Heart right ventricle (tissue), 16 donors: ENCODE data around the gene RUNX1. TPM values are rescaled to one million over a fixed set of nuclear protein-coding genes. Genes with fewer than 3 reads are reported as not detected.

ENCODE experiments used
- ATAC-seq, 8 donors: fragments of 200-7000 bp; cut with Tn5 transposase; one replicate each; pipeline ENCODE4 v1.9.1; 2020; ENCODE audit warnings: mild to moderate bottlenecking in 8 of 8, moderate library complexity in 8 of 8, moderate number of reproducible peaks in 1 of 8
- DNase-seq, 2 donors: peaks; one replicate each; pipeline ENCODE4 v3.0.0-alpha.2; 2020
- H3K27ac ChIP-seq, 10 donors: fragments of 200-600 bp; sonication (generic) in 2 of 10; one replicate each; pipeline versions ENCODE4 v1.5.0 to v1.8.0; 2020 to 2022; ENCODE audit warnings: mild to moderate bottlenecking in 3 of 10
- H3K27me3 ChIP-seq, 7 donors: fragments of 200-600 bp; one replicate each; pipeline ENCODE4 v1.8.0; 2021 to 2022; ENCODE audit warnings: mild to moderate bottlenecking in 2 of 7
- H3K36me3 ChIP-seq, 9 donors: fragments of 200-600 bp; sonication (generic) in 1 of 9; one replicate each; pipeline versions ENCODE4 v1.5.0 to v1.8.0; 2020 to 2022; ENCODE audit warnings: mild to moderate bottlenecking in 2 of 9
- H3K4me1 ChIP-seq, 9 donors: fragments of 200-600 bp; sonication (generic) in 1 of 9; one replicate each; pipeline versions ENCODE4 v1.5.0 to v1.8.0; 2020 to 2022; ENCODE audit warnings: mild to moderate bottlenecking in 4 of 9
- H3K4me3 ChIP-seq, 10 donors: fragments of 200-600 bp; sonication (generic) in 2 of 10; one replicate each; pipeline versions ENCODE4 v1.5.0 to v1.8.0; 2020 to 2022; ENCODE audit warnings: mild to moderate bottlenecking in 7 of 10, moderate library complexity in 2 of 10
- H3K9me3 ChIP-seq, 11 donors: fragments of 200-600 bp in 10 of 11; sonication (generic) in 2 of 11; one replicate each; pipeline versions ENCODE4 v1.5.0 to v1.8.0; 2013 to 2022; ENCODE audit warnings: mild to moderate bottlenecking in 2 of 11, control low read depth in 1 of 11, moderate library complexity in 1 of 11
- WGBS, 2 donors: extraction: QIAGEN DNeasy Blood & Tissue Kit; methylation state at CpG; one replicate each; pipeline ENCODE4 v1.1.7; 2013; ENCODE audit warnings: inconsistent platforms in 1 of 2; 5-methylcytosine and 5-hydroxymethylcytosine counted together
- intact Hi-C, 10 donors: fragments of 100-400 bp; cut with DNase I; formaldehyde crosslinking; loops; one replicate each; pipeline versions ENCODE4 v1.11.1 to v1.14.2; 2022
- polyA plus RNA-seq, 2 donors: library from polyadenylated mRNA; stranded (reverse); fragments of 200-250 nt; gene quantifications; one replicate each; pipeline ENCODE4 v1.2.3, GENCODE V29; 2013
- total RNA-seq, 10 donors: library from RNA; stranded (reverse); fragmentation: NEBNext Ultra II Directional in 3 of 10; extraction: Animal tissue kit (Norgen Biotek cat#: 25700) in 3 of 10; gene quantifications; one replicate each; pipeline versions ENCODE4 v1.2.1 to v1.2.4, GENCODE V29; 2021 to 2023
- TF ChIP-seq, protein P1 (sequence below), 9 donors: fragments of 200-600 bp; sonication (generic) in 2 of 9; IDR thresholded peaks; one replicate each; pipeline versions ENCODE4 v1.5.0 to v1.8.0; 2021 to 2022; ENCODE audit warnings: antibody characterized with exemption in 9 of 9, mild to moderate bottlenecking in 5 of 9, moderate library complexity in 1 of 9
- donor health status: Arrhythmogenic right ventricular cardiomyopathy.
- donor health status: ischemic (EF 13 %, LVEDD 7.1; RV severe dilation, severe dysfunction).
- donor health status: healthy with polysubstance abuse.
- donor health status: DM: no; HTN: yes; CAD: no.
- donor health status: DM: no; HTN: no; CAD: no.
- donor health status: ischemic (EF 25% LVEDD 6.9; RV normal size, moderate dysfunction).
- donor health status: ischemic (EF 25% LVEDD 5.7; RV mildly dilated, moderate dysfunction).
- donor health status: healthy.
- donor health status: DM: yes; HTN: yes; CAD: no.
- donor health status: Ischemic cardiomyopathy.
- donor health status: ischemic (EF 35%, LVEDD 5.7; RV mildly dilated, moderate dysfunction).
- donor health status: nonischemic (EF 11% LVEDD 7.7; RV severe dilation, severe dysfunction).
- donor health status: DM: yes; HTN: yes; CAD: no.
- donor health status: PGD.
- donor health status: ischemic (EF 29% LVEDD 5.4; RV normal size, mild dysfunction).
- donor health status: nonischemic (EF 23%, LVEDD 6.1; RV moderate dilation, normal function).

Gene RUNX1
- total and polyA plus RNA-seq, 12 donors: 0.88 to 29.3 (median 3.5) TPM

DNA sequence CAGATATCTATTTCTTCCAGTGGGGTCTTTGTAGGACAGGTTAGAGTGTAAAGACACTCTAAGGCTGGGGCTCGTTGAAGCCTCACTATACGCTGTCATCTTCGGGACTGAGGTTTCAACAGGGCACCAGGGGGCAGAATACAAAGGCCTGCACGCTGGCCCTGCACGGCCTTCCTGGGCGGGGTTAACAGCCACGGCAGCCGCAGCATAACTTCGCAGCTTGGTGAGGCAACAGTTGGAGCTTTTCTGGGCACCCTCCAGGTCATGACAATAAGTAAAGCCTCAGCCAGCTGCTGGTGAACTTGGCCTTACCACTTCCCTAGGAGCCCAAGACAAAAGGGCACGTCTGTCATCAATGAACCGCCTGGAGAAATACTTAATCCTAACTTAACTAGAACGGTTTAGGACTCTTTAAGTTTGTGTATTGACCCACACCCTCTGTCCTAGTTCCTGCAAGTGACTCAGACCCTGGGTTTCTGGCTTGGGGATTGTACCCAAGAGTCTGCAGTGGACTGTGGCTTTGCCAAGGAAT, 2.3 kb upstream of the RUNX1 start:
- DNase-seq: peak; percentile 77 to 83
- peak overlapping the region in 5 of 10 donors; percentile 16 to 73 (median 49) for H3K27ac ChIP-seq

DNA sequence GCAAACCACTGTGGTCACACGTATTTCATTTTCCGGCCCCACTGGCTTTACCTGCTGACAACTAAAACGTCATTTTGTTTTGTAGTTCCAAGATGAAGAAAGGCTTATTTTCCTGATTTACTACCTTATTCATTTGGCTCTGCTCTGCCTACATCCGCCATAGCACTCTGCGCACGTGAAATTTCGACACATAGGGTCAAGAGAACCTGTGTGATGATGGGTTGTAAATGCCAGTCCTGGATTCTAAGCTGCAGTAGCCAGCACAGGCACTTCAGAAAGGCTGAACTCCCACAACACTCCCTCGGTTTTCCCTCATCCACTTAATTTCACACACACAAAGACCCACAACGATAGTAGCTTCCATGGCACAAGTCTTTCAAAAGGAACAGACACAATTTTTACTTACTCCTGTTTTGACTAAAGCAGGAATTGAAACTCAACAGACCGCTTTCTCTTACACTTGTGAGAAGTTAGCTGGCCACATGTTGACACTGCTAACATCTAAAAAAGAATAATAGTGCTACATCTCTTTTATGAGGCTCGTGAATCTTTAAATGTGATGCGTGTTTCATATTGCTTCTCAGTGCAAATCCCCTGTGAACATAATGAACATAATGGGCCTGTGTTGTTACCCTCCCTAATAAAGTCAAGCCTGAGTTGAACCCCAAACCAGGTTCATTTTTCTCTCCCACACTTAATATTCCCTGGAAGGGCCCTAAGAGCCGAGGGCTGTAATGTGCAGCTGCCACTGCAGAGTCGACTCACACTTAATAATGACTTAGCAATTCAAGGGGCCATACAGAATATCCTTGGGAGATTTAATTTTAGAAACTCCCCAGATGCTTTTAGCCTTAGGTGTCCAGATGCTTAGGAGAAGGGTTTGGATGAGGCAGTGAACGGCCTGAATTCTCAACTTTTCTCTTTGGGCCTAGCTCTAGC, 1.5 kb upstream of the RUNX1 start:
- H3K4me1 ChIP-seq: peaks cover 3 to 56% (median 10%) of the 10 kb centered on the region in 9 donors
- ATAC-seq: no peak
- intact Hi-C loops: loop anchor here in 8 of 10 donors (1.0 to 10.0 kb wide), 9 partner anchors 347 to 977 kb away; no protein-coding TSS in a partner anchor

More for the DNA sequence above, 2.3 kb upstream of the RUNX1 start:
- H3K36me3 ChIP-seq: no peaks in the 10 kb centered on the region
- 19 to 20% methylated on average over 12 of the region's 12 CpGs for WGBS, 2 donors
- peaks cover 0 to 21% (median 7%) of the 10 kb centered on the region in 7 donors for H3K27me3 ChIP-seq
- no peak overlapping the region for H3K4me3 ChIP-seq
- H3K9me3 ChIP-seq: no peaks in the 10 kb centered on the region
- peak; percentile 85 to 96 (median 90) for ATAC-seq
- TF ChIP-seq, protein P1, sequence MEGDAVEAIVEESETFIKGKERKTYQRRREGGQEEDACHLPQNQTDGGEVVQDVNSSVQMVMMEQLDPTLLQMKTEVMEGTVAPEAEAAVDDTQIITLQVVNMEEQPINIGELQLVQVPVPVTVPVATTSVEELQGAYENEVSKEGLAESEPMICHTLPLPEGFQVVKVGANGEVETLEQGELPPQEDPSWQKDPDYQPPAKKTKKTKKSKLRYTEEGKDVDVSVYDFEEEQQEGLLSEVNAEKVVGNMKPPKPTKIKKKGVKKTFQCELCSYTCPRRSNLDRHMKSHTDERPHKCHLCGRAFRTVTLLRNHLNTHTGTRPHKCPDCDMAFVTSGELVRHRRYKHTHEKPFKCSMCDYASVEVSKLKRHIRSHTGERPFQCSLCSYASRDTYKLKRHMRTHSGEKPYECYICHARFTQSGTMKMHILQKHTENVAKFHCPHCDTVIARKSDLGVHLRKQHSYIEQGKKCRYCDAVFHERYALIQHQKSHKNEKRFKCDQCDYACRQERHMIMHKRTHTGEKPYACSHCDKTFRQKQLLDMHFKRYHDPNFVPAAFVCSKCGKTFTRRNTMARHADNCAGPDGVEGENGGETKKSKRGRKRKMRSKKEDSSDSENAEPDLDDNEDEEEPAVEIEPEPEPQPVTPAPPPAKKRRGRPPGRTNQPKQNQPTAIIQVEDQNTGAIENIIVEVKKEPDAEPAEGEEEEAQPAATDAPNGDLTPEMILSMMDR (IDR thresholded peaks at IDR 0.05): peak; percentile 19 to 74 (median 68)
- intact Hi-C loops: loop anchor here in 8 of 10 donors (1.0 to 10.0 kb wide), 9 partner anchors 346 to 976 kb away; no protein-coding TSS in a partner anchor
- peaks cover 3 to 48% (median 10%) of the 10 kb centered on the region in 9 donors for H3K4me1 ChIP-seq

DNA sequence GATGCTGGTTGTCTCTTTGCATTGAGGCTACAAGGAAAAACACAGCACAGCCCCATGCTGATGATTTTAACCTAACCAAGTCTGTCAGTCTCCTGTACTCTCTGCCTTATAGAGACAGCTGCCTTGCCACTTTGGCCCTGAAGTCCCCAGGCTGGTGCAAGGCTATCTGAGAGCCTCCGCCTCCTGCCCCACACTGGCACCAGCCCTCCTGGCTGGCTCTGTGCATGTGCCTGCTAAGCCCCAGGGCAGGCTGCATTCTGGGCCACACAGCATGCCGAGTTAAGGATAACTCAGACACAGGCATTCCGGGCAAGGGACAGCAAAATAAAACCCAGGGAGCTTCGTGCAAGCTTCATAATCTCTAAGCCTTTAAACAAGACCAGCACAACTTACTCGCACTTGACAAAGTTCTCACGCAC, 910 bp downstream of the RUNX1 start:
- H3K4me1 ChIP-seq: peaks cover 0 to 79% (median 10%) of the 10 kb centered on the region in 9 donors
- no peaks in the 10 kb centered on the region for H3K36me3 ChIP-seq
- intact Hi-C loops: loop anchor here in 4 of 10 donors (5.0 to 10.0 kb wide), 3 partner anchors 161 to 807 kb away; no protein-coding TSS in a partner anchor
- H3K4me3 ChIP-seq: peak overlapping the region in 7 of 10 donors; percentile 1 to 63 (median 37)
- ATAC-seq (no peak), DNase-seq (no peak)
- WGBS, 2 donors: 75% methylated on average over 6 of the region's 6 CpGs
- H3K27ac ChIP-seq: peak overlapping the region in 5 of 10 donors; percentile 5 to 86 (median 43)
- TF ChIP-seq, protein P1 (IDR thresholded peaks at IDR 0.05): no peak
- no peaks in the 10 kb centered on the region for H3K9me3 ChIP-seq
- H3K27me3 ChIP-seq: peaks cover 0 to 41% (median 11%) of the 10 kb centered on the region in 7 donors

More for the DNA sequence above, 1.5 kb upstream of the RUNX1 start:
- Histone ChIP-seq H3K4me3 (no peak overlapping the region), H3K36me3 (no peaks in the 10 kb centered on the region), H3K27ac (peak overlapping the region in 5 of 10 donors; percentile 16 to 73 (median 49)), H3K27me3 (peaks cover 0 to 28% (median 7%) of the 10 kb centered on the region in 7 donors), H3K9me3 (no peaks in the 10 kb centered on the region)
- 82 to 85% methylated on average over 15 of the region's 15 CpGs for WGBS, 2 donors
- TF ChIP-seq, protein P1 (IDR thresholded peaks at IDR 0.05): no peak
- no peak for DNase-seq

DNA sequence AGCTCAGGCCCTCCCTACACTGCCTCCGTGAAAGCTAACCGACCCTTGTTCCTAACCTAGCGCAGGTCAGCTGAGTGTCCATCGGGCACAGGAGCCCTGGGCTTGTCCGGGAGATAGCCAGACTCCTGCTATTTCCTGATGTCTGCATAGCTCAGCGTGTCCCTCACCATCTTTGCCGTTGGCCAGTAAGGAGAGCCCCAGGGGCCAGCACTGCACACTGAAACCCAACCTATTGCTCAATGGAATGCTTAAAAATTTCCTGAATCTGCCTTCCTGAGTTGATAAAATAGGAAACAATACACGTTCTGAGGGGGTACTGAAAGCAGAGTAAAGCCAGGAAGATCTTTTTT, 2.2 kb downstream of the RUNX1 start:
- intact Hi-C loops: loop anchor here in 4 of 10 donors (5.0 to 10.0 kb wide), 3 partner anchors 160 to 808 kb away; no protein-coding TSS in a partner anchor
- no peak for ATAC-seq
- 34 to 44% methylated on average over 8 of the region's 8 CpGs for whole genome bisulfite sequencing, 2 donors
- Histone ChIP-seq H3K4me1 (peaks cover 0 to 89% (median 10%) of the 10 kb centered on the region in 9 donors), H3K36me3 (no peaks in the 10 kb centered on the region), H3K27ac (peak overlapping the region in 6 of 10 donors; percentile 13 to 86 (median 24)), H3K27me3 (peaks cover 0 to 41% (median 11%) of the 10 kb centered on the region in 7 donors), H3K4me3 (peak overlapping the region in 6 of 10 donors; percentile 2 to 63 (median 30)), H3K9me3 (no peaks in the 10 kb centered on the region)
- TF ChIP-seq, protein P1 (IDR thresholded peaks at IDR 0.05): no peak
- peak in 1 of 2 donors; percentile 18 for DNase-seq
